Astrocyte (in vitro differentiated cells and primary cell): Measurements from ENCODE around the gene UBR1.

Experiments used
- EZH2 ChIP-seq: IDR thresholded peaks from 2 replicates; pipeline ENCODE4 v1.6.1; 2012; ENCODE audit warnings: mild to moderate bottlenecking, low read length, inconsistent platforms; ENCODE audit not compliant: insufficient read depth
- TF ChIP-seq, protein P1 (sequence below): IDR thresholded peaks from 2 replicates; pipeline ENCODE4 v1.5.1; 2011; ENCODE audit warnings: low read depth, mild to moderate bottlenecking, inconsistent platforms, low read length, moderate library complexity; ENCODE audit not compliant: insufficient read depth

DNA sequence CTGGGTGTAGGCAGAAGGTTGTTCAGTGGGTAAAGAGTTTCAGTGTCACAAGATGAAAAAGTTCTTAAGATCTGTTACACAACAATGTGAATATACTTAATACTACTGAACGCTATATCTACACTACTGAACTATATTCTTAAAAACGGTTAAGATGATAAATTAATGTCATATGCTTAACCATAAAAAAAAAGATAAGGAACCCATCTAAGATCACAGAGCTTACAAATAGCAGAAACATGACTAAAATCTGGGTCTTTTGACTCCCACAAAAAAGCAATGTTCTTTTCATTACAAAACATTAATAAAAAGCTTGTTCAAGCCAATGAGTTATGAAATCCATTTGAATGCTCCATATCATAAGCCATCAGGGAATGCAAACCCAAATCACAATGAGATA is 34.4 kb downstream of the UBR1 start:
- TF ChIP-seq, protein P1, sequence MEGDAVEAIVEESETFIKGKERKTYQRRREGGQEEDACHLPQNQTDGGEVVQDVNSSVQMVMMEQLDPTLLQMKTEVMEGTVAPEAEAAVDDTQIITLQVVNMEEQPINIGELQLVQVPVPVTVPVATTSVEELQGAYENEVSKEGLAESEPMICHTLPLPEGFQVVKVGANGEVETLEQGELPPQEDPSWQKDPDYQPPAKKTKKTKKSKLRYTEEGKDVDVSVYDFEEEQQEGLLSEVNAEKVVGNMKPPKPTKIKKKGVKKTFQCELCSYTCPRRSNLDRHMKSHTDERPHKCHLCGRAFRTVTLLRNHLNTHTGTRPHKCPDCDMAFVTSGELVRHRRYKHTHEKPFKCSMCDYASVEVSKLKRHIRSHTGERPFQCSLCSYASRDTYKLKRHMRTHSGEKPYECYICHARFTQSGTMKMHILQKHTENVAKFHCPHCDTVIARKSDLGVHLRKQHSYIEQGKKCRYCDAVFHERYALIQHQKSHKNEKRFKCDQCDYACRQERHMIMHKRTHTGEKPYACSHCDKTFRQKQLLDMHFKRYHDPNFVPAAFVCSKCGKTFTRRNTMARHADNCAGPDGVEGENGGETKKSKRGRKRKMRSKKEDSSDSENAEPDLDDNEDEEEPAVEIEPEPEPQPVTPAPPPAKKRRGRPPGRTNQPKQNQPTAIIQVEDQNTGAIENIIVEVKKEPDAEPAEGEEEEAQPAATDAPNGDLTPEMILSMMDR, result no peak
- no peak for TF ChIP-seq EZH2
